HFF-Myc (cell line): Measurements from ENCODE around the gene TCF21.
"Not testable (repeated sequence)": the region's sequence is repeated elsewhere in the genome, so short reads cannot be mapped to it uniquely, and the experiment has no call there.

Source experiments
- DNase-seq: peaks from one replicate; pipeline ENCODE4 v3.0.0-alpha.2; 2011; ENCODE audit warnings: low read depth; ENCODE audit errors: extremely low read depth
- H3K4me3 ChIP-seq: replicated peaks from 2 replicates; pipeline ENCODE4 v1.5.1; 2011; ENCODE audit warnings: low read depth, mild to moderate bottlenecking, control low read depth, low read length
- CTCF ChIP-seq: IDR thresholded peaks from 2 replicates; pipeline ENCODE4 v1.5.1; 2012; ENCODE audit warnings: mild to moderate bottlenecking, low read depth, low read length, control low read depth; ENCODE audit errors: missing control alignments

The TCF21 gene

GRCh38 chr6:133919362-133919761, 30.4 kb downstream of the TCF21 start:
- H3K4me3 ChIP-seq: no peak overlapping the region
- no peak for DNase-seq
- no peak for TF ChIP-seq CTCF

GRCh38 chr6:133921249-133921859, 32.4 kb downstream of the TCF21 start:
- no peak overlapping the region for H3K4me3 ChIP-seq
- TF ChIP-seq CTCF: peak; percentile 79
- DNase-seq: peak; percentile 54

- TF ChIP-seq CTCF: peak; percentile 70
- H3K4me3 ChIP-seq: no peak overlapping the region
- DNase-seq: peak; percentile 46
These were observed 35.2 kb downstream of the TCF21 start for GRCh38 chr6:133923938-133924593.

- not testable (repeated sequence) for DNase-seq, H3K4me3 ChIP-seq
These were observed 42.3 kb downstream of the TCF21 start for GRCh38 chr6:133931221-133931620.

- not testable (repeated sequence) for DNase-seq, H3K4me3 ChIP-seq
These were observed 47.4 kb downstream of the TCF21 start for GRCh38 chr6:133936352-133936751.

GRCh38 chr6:133937909-133938308, 49.0 kb downstream of the TCF21 start:
- no peak for TF ChIP-seq CTCF
- no peak for DNase-seq
- no peak overlapping the region for H3K4me3 ChIP-seq

GRCh38 chr6:133938533-133938932, 49.6 kb downstream of the TCF21 start:
- DNase-seq: no peak
- no peak overlapping the region for H3K4me3 ChIP-seq
- no peak for TF ChIP-seq CTCF
